HG03520 (cell line): ENCODE data around the gene CPSF4.

Source experiments
- ATAC-seq: cut with Tn5 transposase; IDR thresholded peaks from one replicate; pipeline ENCODE4 v1.9.1; 2021; ENCODE audit warnings: mild to moderate bottlenecking, moderate library complexity; ENCODE audit not compliant: unreplicated experiment

The CPSF4 gene

GRCh38 chr7:99438573-99439480, at the start of gene CPSF4, which contains the start of gene PTCD1:
CPSF4 (plus strand) TSS chr7:99438943; CDS start chr7:99439083, 140 bp downstream.
PTCD1 (minus strand) TSS chr7:99438798; CDS start chr7:99435242, 3,556 bp downstream.
- peak; percentile 83 for ATAC-seq

GRCh38 chr7:99389772-99390171, 49.0 kb upstream of the CPSF4 start:
- no peak for ATAC-seq

GRCh38 chr7:99390941-99391602, 47.7 kb upstream of the CPSF4 start:
- ATAC-seq: no peak

- ATAC-seq: no peak
Observed at GRCh38 chr7:99392046-99392445, 46.7 kb upstream of the CPSF4 start.

GRCh38 chr7:99392659-99393354, 45.9 kb upstream of the CPSF4 start:
- ATAC-seq: no peak

- no peak for ATAC-seq
Observed at GRCh38 chr7:99393355-99394187, 45.2 kb upstream of the CPSF4 start.

- no peak for ATAC-seq
Observed at GRCh38 chr7:99394188-99394502, 44.6 kb upstream of the CPSF4 start.

- no peak for ATAC-seq
Observed at GRCh38 chr7:99395616-99396327, 43.0 kb upstream of the CPSF4 start.

- no peak for ATAC-seq
Observed at GRCh38 chr7:99396418-99397296, 42.1 kb upstream of the CPSF4 start.

GRCh38 chr7:99397297-99397983, 41.3 kb upstream of the CPSF4 start:
- ATAC-seq: no peak

- no peak for ATAC-seq
Observed at GRCh38 chr7:99398891-99399445, 39.8 kb upstream of the CPSF4 start.

- no peak for ATAC-seq
Observed at GRCh38 chr7:99399597-99399996, 39.1 kb upstream of the CPSF4 start.

GRCh38 chr7:99402854-99403253, 35.9 kb upstream of the CPSF4 start:
- ATAC-seq: no peak

GRCh38 chr7:99403764-99404163, 35.0 kb upstream of the CPSF4 start:
- no peak for ATAC-seq

- ATAC-seq: no peak
Observed at GRCh38 chr7:99404235-99404976, 34.3 kb upstream of the CPSF4 start.

GRCh38 chr7:99404977-99405320, 33.8 kb upstream of the CPSF4 start:
- ATAC-seq: no peak

- no peak for ATAC-seq
Observed at GRCh38 chr7:99406557-99406956, 32.2 kb upstream of the CPSF4 start.
